Measurements from ENCODE around the gene CCDC12. TPM values are rescaled to one million over a fixed set of nuclear protein-coding genes. Genes with fewer than 3 reads are reported as not detected.

The CCDC12 gene
- total and polyA plus RNA-seq, 12 donors, result 28.8 to 137 (median 34.2) TPM

DNA sequence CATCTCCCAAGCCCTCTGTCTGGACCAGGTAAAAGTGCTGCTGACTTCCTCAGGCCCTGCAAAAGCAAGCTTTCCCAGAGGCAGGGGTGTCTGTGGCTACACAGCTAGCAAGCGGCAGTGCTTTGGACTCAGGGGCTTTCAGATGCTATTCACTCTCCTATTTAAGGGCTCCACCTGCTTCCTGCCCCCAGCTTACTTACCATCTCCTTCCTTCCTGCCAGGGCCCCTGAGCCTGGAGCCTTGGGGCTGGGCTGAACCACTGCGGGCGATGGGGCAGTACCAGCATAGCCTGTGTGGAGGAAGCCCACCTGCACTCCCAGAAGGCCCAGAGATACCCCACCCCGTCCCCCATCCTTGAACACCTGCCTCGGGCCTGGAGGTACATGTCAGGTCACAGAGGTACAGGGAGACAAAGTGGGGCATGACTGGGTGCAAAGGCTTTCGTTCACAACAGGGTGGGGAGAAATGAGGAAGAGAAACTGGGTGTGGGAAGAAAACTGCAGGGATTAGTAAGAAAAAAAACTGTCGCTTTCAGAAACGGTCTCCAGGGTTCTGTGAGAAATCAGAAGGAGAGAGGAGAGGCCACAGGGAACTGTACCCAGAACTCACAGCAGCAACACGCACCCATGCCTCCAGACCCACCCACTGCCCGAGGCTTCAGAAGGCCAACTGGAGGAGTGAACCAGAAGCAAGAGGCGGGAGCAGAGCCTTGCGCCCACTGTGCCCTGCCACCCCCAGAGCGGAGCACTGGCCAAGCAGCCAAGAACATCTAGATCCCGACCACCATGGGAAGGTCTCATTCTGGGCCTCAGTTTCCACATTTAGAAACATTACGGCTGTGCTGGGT is 49.5 kb downstream of the CCDC12 start:
- 79 to 83% methylated on average over 15 of the region's 15 CpGs for WGBS, 2 donors
- intact Hi-C loops (cut with DNase I), result loop anchor here in 4 of 10 donors (5.0 to 10.0 kb wide), 3 partner anchors 50 to 398 kb away; partner anchors contain the start of genes CCDC12 (in 2 of the 4) and NBEAL2 (in 2 of the 4)
- Histone ChIP-seq H3K27me3 (no peaks in the 10 kb centered on the region), H3K4me3 (no peak overlapping the region), H3K9me3 (no peaks in the 10 kb centered on the region), H3K27ac (peak overlapping the region in 8 of 10 donors; percentile 54 to 87 (median 73)), H3K4me1 (peaks cover 37 to 93% (median 85%) of the 10 kb centered on the region in 9 donors), H3K36me3 (peaks cover 0 to 60% (median 27%) of the 10 kb centered on the region in 9 donors)
- DNase-seq (peak in 1 of 2 donors; percentile 6), ATAC-seq (no peak)
- TF ChIP-seq CTCF (IDR thresholded peaks at IDR 0.05), result no peak

GRCh38 chr3:46926447-46926846 is 50.1 kb downstream of the CCDC12 start:
- DNase-seq (no peak), ATAC-seq (no peak)
- peak overlapping the region in 9 of 10 donors; percentile 24 to 83 (median 69) for H3K27ac ChIP-seq
- H3K36me3 ChIP-seq, result peaks cover 0 to 66% (median 34%) of the 10 kb centered on the region in 9 donors
- H3K27me3 ChIP-seq, result no peaks in the 10 kb centered on the region
- intact Hi-C loops (cut with DNase I), result loop anchor here in 4 of 10 donors (5.0 to 10.0 kb wide), 3 partner anchors 51 to 398 kb away; partner anchors contain the start of genes CCDC12 (in 2 of the 4) and NBEAL2 (in 2 of the 4)
- TF ChIP-seq CTCF (IDR thresholded peaks at IDR 0.05), result no peak
- peaks cover 31 to 86% (median 78%) of the 10 kb centered on the region in 9 donors for H3K4me1 ChIP-seq
- WGBS, 2 donors, result 79 to 90% methylated on average over 6 of the region's 6 CpGs
- H3K4me3 ChIP-seq, result no peak overlapping the region
- H3K9me3 ChIP-seq, result no peaks in the 10 kb centered on the region

DNA sequence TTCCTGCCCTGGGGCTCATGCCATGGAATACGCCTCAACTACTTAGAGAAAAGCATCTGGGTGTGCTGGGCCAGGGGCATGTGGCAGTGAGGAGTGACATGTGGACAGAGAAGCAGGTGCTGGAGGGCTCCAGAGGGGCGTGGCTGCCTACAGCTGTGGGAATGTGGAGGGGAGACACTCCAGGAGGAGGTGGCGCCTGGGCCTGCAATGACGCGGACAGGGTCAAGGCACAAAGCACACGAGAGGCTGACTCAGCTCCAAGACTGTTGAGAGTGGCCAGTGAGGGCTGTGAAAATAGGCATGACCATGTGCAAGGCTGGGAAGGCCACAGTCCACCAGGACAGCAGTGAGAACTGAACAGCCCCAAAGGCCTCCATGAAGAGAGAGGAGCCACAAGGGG is 50.5 kb downstream of the CCDC12 start:
- DNase-seq, result no peak
- H3K27me3 ChIP-seq, result no peaks in the 10 kb centered on the region
- H3K4me3 ChIP-seq, result no peak overlapping the region
- peaks cover 0 to 70% (median 37%) of the 10 kb centered on the region in 9 donors for H3K36me3 ChIP-seq
- peak overlapping the region in 9 of 10 donors; percentile 24 to 83 (median 69) for H3K27ac ChIP-seq
- H3K4me1 ChIP-seq, result peaks cover 27 to 82% (median 74%) of the 10 kb centered on the region in 9 donors
- 42 to 43% methylated on average over 6 of the region's 6 CpGs for WGBS, 2 donors
- H3K9me3 ChIP-seq, result no peaks in the 10 kb centered on the region
- peak in 4 of 8 donors; percentile 13 to 55 (median 32) for ATAC-seq
- intact Hi-C loops (cut with DNase I), result loop anchor here in 4 of 10 donors (5.0 to 10.0 kb wide), 3 partner anchors 51 to 399 kb away; partner anchors contain the start of genes CCDC12 (in 2 of the 4) and NBEAL2 (in 2 of the 4)
- TF ChIP-seq CTCF (IDR thresholded peaks at IDR 0.05), result no peak

GRCh38 chr3:46925585-46925934 is 51.0 kb downstream of the CCDC12 start:
- peaks cover 22 to 78% (median 69%) of the 10 kb centered on the region in 9 donors for H3K4me1 ChIP-seq
- H3K27ac ChIP-seq, result peak overlapping the region in 9 of 10 donors; percentile 24 to 83 (median 69)
- H3K9me3 ChIP-seq, result no peaks in the 10 kb centered on the region

More at GRCh38 chr3:46925585-46925934, 51.0 kb downstream of the CCDC12 start:
- intact Hi-C loops (cut with DNase I), result loop anchor here in 4 of 10 donors (2.0 to 10.0 kb wide), 4 partner anchors 52 to 399 kb away; partner anchors contain the start of genes CCDC12 (in 2 of the 4) and NBEAL2 (in 2 of the 4)
- Histone ChIP-seq H3K27me3 (no peaks in the 10 kb centered on the region), H3K4me3 (no peak overlapping the region), H3K36me3 (peaks cover 0 to 75% (median 41%) of the 10 kb centered on the region in 9 donors)
- no peak for TF ChIP-seq CTCF (IDR thresholded peaks at IDR 0.05)
- DNase-seq (peak; percentile 76 to 81), ATAC-seq (peak; percentile 56 to 83 (median 79))
- 34 to 55% methylated on average over 5 of the region's 5 CpGs for WGBS, 2 donors
